Nephron progenitor cell (in vitro differentiated cells): ENCODE measurements around the gene MYH10.

ENCODE experiments used
- DNase-seq: peaks from one replicate; pipeline ENCODE4 v3.0.0; 2021
- H3K27ac Mint-ChIP-seq: 2 replicates; pipeline ENCODE4 v1.8.0; 2021; ENCODE audit warnings: mild to moderate bottlenecking, moderate library complexity, mixed read lengths
- H3K27me3 Mint-ChIP-seq: 2 replicates; pipeline ENCODE4 v1.8.0; 2021; ENCODE audit warnings: mild to moderate bottlenecking, low read depth, mixed read lengths; ENCODE audit not compliant: poor library complexity
- H3K36me3 Mint-ChIP-seq: 2 replicates; pipeline ENCODE4 v1.8.0; 2021; ENCODE audit warnings: low read depth, mixed read lengths
- H3K4me1 Mint-ChIP-seq: 2 replicates; pipeline ENCODE4 v1.8.0; 2021; ENCODE audit warnings: mixed read lengths
- H3K4me3 Mint-ChIP-seq: 2 replicates; pipeline ENCODE4 v1.8.0; 2021; ENCODE audit warnings: mild to moderate bottlenecking, moderate library complexity, mixed read lengths
- H3K9me3 Mint-ChIP-seq: 2 replicates; pipeline ENCODE4 v1.8.0; 2021; ENCODE audit warnings: mild to moderate bottlenecking, moderate library complexity, mixed read lengths
- TF ChIP-seq, protein P1 (sequence below): fragments of 200-600 bp; sonication (generic); IDR thresholded peaks from 2 replicates; pipeline ENCODE4 v1.5.0; 2021; ENCODE audit warnings: antibody characterized with exemption

MYH10 gene

DNA sequence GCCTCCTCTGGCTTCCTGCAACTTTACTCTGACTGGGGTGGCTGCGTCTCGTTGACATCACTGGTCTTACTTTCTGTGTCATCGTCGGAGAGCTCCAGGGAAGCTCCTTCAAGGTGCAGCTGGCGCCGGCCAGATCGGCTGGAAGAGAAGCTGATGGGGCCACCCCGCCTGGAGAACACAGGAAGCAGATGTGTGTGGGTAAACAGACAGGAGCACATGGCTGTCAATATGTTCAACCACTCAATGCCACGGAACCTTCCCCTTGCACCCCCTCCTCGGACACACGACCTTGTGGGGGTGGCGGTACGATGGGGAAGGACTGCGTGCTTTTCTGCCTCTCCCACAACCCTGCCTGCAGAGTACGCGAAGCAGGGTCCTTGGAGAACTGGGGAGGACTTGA is 154.7 kb downstream of the MYH10 start:
- Mint-ChIP-seq H3K4me1 (peaks cover 12% of the 10 kb centered on the region), H3K4me3 (no peak overlapping the region), H3K27ac (no peak overlapping the region), H3K27me3 (no peaks in the 10 kb centered on the region), H3K9me3 (no peaks in the 10 kb centered on the region), H3K36me3 (peaks cover 82% of the 10 kb centered on the region)
- no peak for DNase-seq
- TF ChIP-seq, protein P1, sequence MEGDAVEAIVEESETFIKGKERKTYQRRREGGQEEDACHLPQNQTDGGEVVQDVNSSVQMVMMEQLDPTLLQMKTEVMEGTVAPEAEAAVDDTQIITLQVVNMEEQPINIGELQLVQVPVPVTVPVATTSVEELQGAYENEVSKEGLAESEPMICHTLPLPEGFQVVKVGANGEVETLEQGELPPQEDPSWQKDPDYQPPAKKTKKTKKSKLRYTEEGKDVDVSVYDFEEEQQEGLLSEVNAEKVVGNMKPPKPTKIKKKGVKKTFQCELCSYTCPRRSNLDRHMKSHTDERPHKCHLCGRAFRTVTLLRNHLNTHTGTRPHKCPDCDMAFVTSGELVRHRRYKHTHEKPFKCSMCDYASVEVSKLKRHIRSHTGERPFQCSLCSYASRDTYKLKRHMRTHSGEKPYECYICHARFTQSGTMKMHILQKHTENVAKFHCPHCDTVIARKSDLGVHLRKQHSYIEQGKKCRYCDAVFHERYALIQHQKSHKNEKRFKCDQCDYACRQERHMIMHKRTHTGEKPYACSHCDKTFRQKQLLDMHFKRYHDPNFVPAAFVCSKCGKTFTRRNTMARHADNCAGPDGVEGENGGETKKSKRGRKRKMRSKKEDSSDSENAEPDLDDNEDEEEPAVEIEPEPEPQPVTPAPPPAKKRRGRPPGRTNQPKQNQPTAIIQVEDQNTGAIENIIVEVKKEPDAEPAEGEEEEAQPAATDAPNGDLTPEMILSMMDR, result no peak

DNA sequence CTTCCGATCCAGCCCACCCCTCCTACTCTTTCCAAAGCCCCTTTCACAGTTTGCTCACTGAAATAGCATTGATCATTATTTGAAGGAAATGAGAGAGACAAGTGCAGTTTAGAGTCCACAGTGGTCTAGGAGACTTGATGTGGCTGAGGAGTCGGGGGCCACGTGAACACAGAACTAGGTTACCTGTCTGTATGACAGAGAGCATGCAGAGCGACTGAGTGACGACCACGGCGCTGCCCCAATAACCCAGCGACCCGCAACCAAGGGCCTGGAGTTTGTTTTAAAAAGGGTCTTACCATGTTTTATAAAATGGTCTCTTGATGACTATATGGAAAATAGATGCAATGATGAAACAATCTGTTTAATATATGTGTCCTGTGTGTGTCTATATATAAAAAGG is 155.3 kb downstream of the MYH10 start:
- Mint-ChIP-seq H3K4me1 (peaks cover 12% of the 10 kb centered on the region), H3K27me3 (no peaks in the 10 kb centered on the region), H3K36me3 (peaks cover 76% of the 10 kb centered on the region), H3K4me3 (no peak overlapping the region), H3K9me3 (no peaks in the 10 kb centered on the region), H3K27ac (peak overlapping the region; percentile 10)
- DNase-seq, result no peak
- TF ChIP-seq, protein P1, result no peak

DNA sequence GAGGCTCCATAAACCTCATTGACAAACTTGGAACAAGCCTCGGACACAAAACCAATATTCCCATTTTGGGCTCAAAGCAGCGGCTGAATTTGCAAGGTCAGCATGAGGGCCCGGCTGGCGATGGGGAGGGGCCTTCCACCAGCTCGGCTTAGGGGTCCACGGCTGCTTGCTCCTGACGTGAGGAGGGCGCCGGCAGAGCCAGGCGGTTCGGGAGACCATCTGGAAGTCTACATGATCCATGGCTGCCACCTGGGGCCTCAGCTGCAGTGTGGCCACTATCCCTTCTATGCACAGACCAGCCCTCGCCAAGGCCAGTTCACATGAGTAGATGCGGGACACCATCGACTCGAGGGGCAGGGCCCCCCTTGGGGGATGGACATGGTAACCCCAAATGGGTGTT is 155.7 kb downstream of the MYH10 start:
- Mint-ChIP-seq H3K27ac (peak overlapping the region; percentile 10), H3K36me3 (peaks cover 75% of the 10 kb centered on the region), H3K4me3 (no peak overlapping the region), H3K9me3 (no peaks in the 10 kb centered on the region), H3K4me1 (peaks cover 12% of the 10 kb centered on the region), H3K27me3 (no peaks in the 10 kb centered on the region)
- no peak for DNase-seq
- TF ChIP-seq, protein P1, result no peak

DNA sequence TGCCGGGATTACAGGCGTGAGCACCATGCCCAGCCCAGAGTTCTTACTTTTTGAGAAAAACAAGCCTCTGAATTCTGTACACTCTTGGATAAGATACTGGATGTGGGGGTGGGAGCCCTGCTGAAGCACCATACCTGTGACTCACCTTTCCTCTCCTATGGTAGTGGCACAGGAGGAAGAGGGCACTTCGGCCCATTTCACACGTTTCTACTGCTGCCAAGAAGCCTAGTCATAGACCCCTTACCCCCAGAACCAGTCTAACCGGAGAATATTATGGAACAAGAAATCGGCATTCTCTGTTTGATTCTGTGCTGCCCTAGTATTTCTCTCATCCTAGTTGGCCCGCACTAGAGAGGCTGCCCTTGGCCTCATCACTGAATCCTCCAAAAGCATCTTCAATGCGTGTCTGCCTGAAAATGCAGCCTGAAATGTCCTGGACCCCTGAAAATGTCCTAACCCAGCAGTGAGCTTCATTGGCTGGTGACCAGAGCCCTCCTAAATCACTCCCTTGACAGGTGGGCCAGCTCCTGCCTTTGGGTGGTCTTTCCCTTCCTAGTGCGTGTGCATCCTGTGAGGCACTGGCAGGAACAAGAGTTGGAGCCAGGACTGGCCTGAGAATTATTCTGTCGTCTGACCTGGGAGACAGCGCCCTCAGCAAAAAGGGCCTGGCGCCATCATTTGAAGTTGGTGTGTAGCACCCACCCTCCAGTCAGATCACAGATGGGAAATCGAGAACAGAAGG is 156.9 kb downstream of the MYH10 start:
- Mint-ChIP-seq H3K4me3 (no peak overlapping the region), H3K9me3 (no peaks in the 10 kb centered on the region), H3K36me3 (peaks cover 65% of the 10 kb centered on the region), H3K4me1 (peaks cover 12% of the 10 kb centered on the region), H3K27ac (peak overlapping the region; percentile 83), H3K27me3 (no peaks in the 10 kb centered on the region)
- DNase-seq, result peak; percentile 17
- TF ChIP-seq, protein P1, result no peak

DNA sequence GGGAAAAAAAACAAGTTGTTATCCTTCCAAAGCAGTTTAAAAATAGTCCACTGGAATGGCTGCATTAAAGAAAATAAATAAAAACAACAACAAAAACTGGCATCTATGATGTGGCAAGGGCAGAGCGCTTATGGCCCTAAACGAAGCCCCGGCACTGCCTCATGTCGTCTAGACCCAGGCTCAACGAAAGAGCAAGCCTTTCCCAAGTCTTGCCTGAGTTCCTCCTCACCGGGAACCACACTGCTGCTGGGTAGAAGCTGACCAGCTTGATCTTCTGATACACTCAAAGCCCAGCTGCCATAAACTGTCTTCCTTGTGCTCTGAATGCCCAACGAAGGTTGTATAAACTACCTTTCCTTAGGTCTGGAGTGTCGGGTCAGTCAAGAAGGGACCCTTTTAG is 157.9 kb downstream of the MYH10 start:
- Mint-ChIP-seq H3K4me1 (peaks cover 12% of the 10 kb centered on the region), H3K9me3 (no peaks in the 10 kb centered on the region), H3K4me3 (no peak overlapping the region), H3K36me3 (peaks cover 65% of the 10 kb centered on the region), H3K27ac (peak overlapping the region; percentile 77), H3K27me3 (no peaks in the 10 kb centered on the region)
- no peak for DNase-seq
- TF ChIP-seq, protein P1, result no peak

DNA sequence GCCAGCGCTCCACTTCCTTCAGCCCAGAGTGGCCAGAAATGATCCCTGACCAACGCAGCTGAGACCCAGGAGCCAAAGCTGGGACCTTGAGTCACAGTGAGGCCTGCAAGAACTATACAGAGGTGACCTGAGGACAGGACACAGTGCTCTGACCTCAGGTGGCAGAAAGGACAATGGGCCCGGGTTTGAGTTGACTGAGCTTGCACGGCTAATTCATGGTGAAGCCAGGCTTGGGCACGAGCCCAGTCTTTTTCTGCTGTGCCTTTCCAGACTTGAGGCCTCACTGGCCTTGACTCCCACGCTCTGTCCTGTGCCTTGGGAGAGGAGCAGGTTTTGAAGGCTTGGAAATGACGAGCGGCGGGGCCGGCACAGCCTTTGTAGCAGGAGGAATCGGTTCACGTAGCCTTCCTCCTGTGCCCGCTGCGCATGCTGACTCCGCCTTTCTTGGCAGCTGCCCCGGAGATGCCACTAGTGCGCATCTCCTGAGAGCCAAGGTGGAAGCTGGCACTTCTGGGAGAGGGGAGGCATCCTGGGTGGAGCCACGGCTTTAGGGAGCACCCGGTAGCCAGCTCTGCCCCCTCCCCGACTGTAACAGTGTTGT is 160.0 kb downstream of the MYH10 start:
- TF ChIP-seq, protein P1, result no peak
- no peaks in the 10 kb centered on the region for H3K27me3 Mint-ChIP-seq
- peaks cover 22% of the 10 kb centered on the region for H3K4me1 Mint-ChIP-seq
- no peak overlapping the region for H3K4me3 Mint-ChIP-seq
- H3K9me3 Mint-ChIP-seq, result no peaks in the 10 kb centered on the region
- no peak for DNase-seq
- peak overlapping the region; percentile 83 for H3K27ac Mint-ChIP-seq
- H3K36me3 Mint-ChIP-seq, result peaks cover 62% of the 10 kb centered on the region
